Heart right ventricle (tissue), 16 donors: ENCODE data around the gene CCDC69. TPM values are rescaled to one million over a fixed set of nuclear protein-coding genes. Genes with fewer than 3 reads are reported as not detected.
A peak's percentile ranks its signal among the peaks of the same experiment; 100 is the strongest.

Experiments used
- ATAC-seq, 8 donors: fragments of 200-7000 bp; cut with Tn5 transposase; one replicate each; pipeline ENCODE4 v1.9.1; 2020; ENCODE audit warnings: mild to moderate bottlenecking in 8 of 8, moderate library complexity in 8 of 8, moderate number of reproducible peaks in 1 of 8
- DNase-seq, 2 donors: peaks; one replicate each; pipeline ENCODE4 v3.0.0-alpha.2; 2020
- H3K27ac ChIP-seq, 10 donors: fragments of 200-600 bp; sonication (generic) in 2 of 10; one replicate each; pipeline versions ENCODE4 v1.5.0 to v1.8.0; 2020 to 2022; ENCODE audit warnings: mild to moderate bottlenecking in 3 of 10
- H3K27me3 ChIP-seq, 7 donors: fragments of 200-600 bp; one replicate each; pipeline ENCODE4 v1.8.0; 2021 to 2022; ENCODE audit warnings: mild to moderate bottlenecking in 2 of 7
- H3K36me3 ChIP-seq, 9 donors: fragments of 200-600 bp; sonication (generic) in 1 of 9; one replicate each; pipeline versions ENCODE4 v1.5.0 to v1.8.0; 2020 to 2022; ENCODE audit warnings: mild to moderate bottlenecking in 2 of 9
- H3K4me1 ChIP-seq, 9 donors: fragments of 200-600 bp; sonication (generic) in 1 of 9; one replicate each; pipeline versions ENCODE4 v1.5.0 to v1.8.0; 2020 to 2022; ENCODE audit warnings: mild to moderate bottlenecking in 4 of 9
- H3K4me3 ChIP-seq, 10 donors: fragments of 200-600 bp; sonication (generic) in 2 of 10; one replicate each; pipeline versions ENCODE4 v1.5.0 to v1.8.0; 2020 to 2022; ENCODE audit warnings: mild to moderate bottlenecking in 7 of 10, moderate library complexity in 2 of 10
- H3K9me3 ChIP-seq, 11 donors: fragments of 200-600 bp in 10 of 11; sonication (generic) in 2 of 11; one replicate each; pipeline versions ENCODE4 v1.5.0 to v1.8.0; 2013 to 2022; ENCODE audit warnings: mild to moderate bottlenecking in 2 of 11, control low read depth in 1 of 11, moderate library complexity in 1 of 11
- CTCF ChIP-seq, 9 donors: fragments of 200-600 bp; sonication (generic) in 2 of 9; IDR thresholded peaks; one replicate each; pipeline versions ENCODE4 v1.5.0 to v1.8.0; 2021 to 2022; ENCODE audit warnings: antibody characterized with exemption in 9 of 9, mild to moderate bottlenecking in 5 of 9, moderate library complexity in 1 of 9
- WGBS, 2 donors: extraction: QIAGEN DNeasy Blood & Tissue Kit; methylation state at CpG; one replicate each; pipeline ENCODE4 v1.1.7; 2013; ENCODE audit warnings: inconsistent platforms in 1 of 2; 5-methylcytosine and 5-hydroxymethylcytosine counted together
- intact Hi-C, 10 donors: fragments of 100-400 bp; cut with DNase I; formaldehyde crosslinking; loops; one replicate each; pipeline versions ENCODE4 v1.11.1 to v1.14.2; 2022
- polyA plus RNA-seq, 2 donors: library from polyadenylated mRNA; stranded (reverse); fragments of 200-250 nt; gene quantifications; one replicate each; pipeline ENCODE4 v1.2.3, GENCODE V29; 2013
- total RNA-seq, 10 donors: library from RNA; stranded (reverse); fragmentation: NEBNext Ultra II Directional in 3 of 10; extraction: Animal tissue kit (Norgen Biotek cat#: 25700) in 3 of 10; gene quantifications; one replicate each; pipeline versions ENCODE4 v1.2.1 to v1.2.4, GENCODE V29; 2021 to 2023
- donor health status: Arrhythmogenic right ventricular cardiomyopathy.
- donor health status: ischemic (EF 13 %, LVEDD 7.1; RV severe dilation, severe dysfunction).
- donor health status: healthy with polysubstance abuse.
- donor health status: DM: no; HTN: yes; CAD: no.
- donor health status: DM: no; HTN: no; CAD: no.
- donor health status: ischemic (EF 25% LVEDD 6.9; RV normal size, moderate dysfunction).
- donor health status: ischemic (EF 25% LVEDD 5.7; RV mildly dilated, moderate dysfunction).
- donor health status: healthy.
- donor health status: DM: yes; HTN: yes; CAD: no.
- donor health status: Ischemic cardiomyopathy.
- donor health status: ischemic (EF 35%, LVEDD 5.7; RV mildly dilated, moderate dysfunction).
- donor health status: nonischemic (EF 11% LVEDD 7.7; RV severe dilation, severe dysfunction).
- donor health status: DM: yes; HTN: yes; CAD: no.
- donor health status: PGD.
- donor health status: ischemic (EF 29% LVEDD 5.4; RV normal size, mild dysfunction).
- donor health status: nonischemic (EF 23%, LVEDD 6.1; RV moderate dilation, normal function).

Gene CCDC69
- total and polyA plus RNA-seq, 12 donors: 50.8 to 191 (median 104) TPM

GRCh38 chr5:151227918-151228447 lies 4.1 kb upstream of the CCDC69 start:
- intact Hi-C loops: no loop called here
- Histone ChIP-seq H3K4me3 (no peak overlapping the region), H3K36me3 (no peaks in the 10 kb centered on the region), H3K4me1 (peaks cover 0 to 30% (median 10%) of the 10 kb centered on the region in 9 donors), H3K27ac (no peak overlapping the region), H3K27me3 (no peaks in the 10 kb centered on the region), H3K9me3 (no peaks in the 10 kb centered on the region)
- ATAC-seq: no peak
- TF ChIP-seq CTCF (IDR thresholded peaks at IDR 0.05): no peak
- no peak for DNase-seq
- WGBS, 2 donors: 61 to 93% methylated on average over 6 of the region's 6 CpGs

GRCh38 chr5:151225475-151225874 lies 1.6 kb upstream of the CCDC69 start:
- H3K4me1 ChIP-seq: peaks cover 9 to 51% (median 33%) of the 10 kb centered on the region in 9 donors
- no peaks in the 10 kb centered on the region for H3K9me3 ChIP-seq
- no peaks in the 10 kb centered on the region for H3K36me3 ChIP-seq
- no peak overlapping the region for H3K4me3 ChIP-seq
- DNase-seq (no peak), ATAC-seq (no peak)
- no peak for TF ChIP-seq CTCF (IDR thresholded peaks at IDR 0.05)
- 74 to 85% methylated on average over 5 of the region's 5 CpGs for WGBS, 2 donors
- intact Hi-C loops: no loop called here
- H3K27ac ChIP-seq: peak overlapping the region in 1 of 10 donors; percentile 30
- H3K27me3 ChIP-seq: no peaks in the 10 kb centered on the region

GRCh38 chr5:151225071-151225470 lies 1.2 kb upstream of the CCDC69 start:
- no peaks in the 10 kb centered on the region for H3K9me3 ChIP-seq
- no peak overlapping the region for H3K4me3 ChIP-seq
- H3K36me3 ChIP-seq: no peaks in the 10 kb centered on the region
- H3K27me3 ChIP-seq: no peaks in the 10 kb centered on the region
- H3K4me1 ChIP-seq: peaks cover 11 to 51% (median 37%) of the 10 kb centered on the region in 9 donors
- ATAC-seq (no peak), DNase-seq (no peak)
- WGBS, 2 donors: 97 to 98% methylated on average over 4 of the region's 4 CpGs
- intact Hi-C loops: no loop called here
- no peak for TF ChIP-seq CTCF (IDR thresholded peaks at IDR 0.05)
- peak overlapping the region in 1 of 10 donors; percentile 95 for H3K27ac ChIP-seq

GRCh38 chr5:151224372-151224771 lies 480 bp upstream of the CCDC69 start:
- DNase-seq (no peak), ATAC-seq (no peak)
- 79 to 87% methylated on average over 6 of the region's 6 CpGs for WGBS, 2 donors
- Histone ChIP-seq H3K36me3 (no peaks in the 10 kb centered on the region), H3K4me1 (peaks cover 13 to 53% (median 43%) of the 10 kb centered on the region in 9 donors), H3K4me3 (peak overlapping the region in 9 of 10 donors; percentile 69 to 98 (median 92)), H3K27me3 (no peaks in the 10 kb centered on the region), H3K27ac (peak overlapping the region in 9 of 10 donors; percentile 87 to 97 (median 94)), H3K9me3 (no peaks in the 10 kb centered on the region)
- intact Hi-C loops: no loop called here
- TF ChIP-seq CTCF (IDR thresholded peaks at IDR 0.05): no peak
